ENCODE data around the gene C17orf75. TPM values are rescaled to one million over a fixed set of nuclear protein-coding genes. Genes with fewer than 3 reads are reported as not detected.

C17orf75 gene
- total RNA-seq, 1 experiment from 2014 or later, result 22.5 TPM

- H3K27me3 ChIP-seq (ENCODE audit: insufficient read depth, low read length), result no peaks in the 10 kb centered on the region
- no peak overlapping the region for H3K27ac ChIP-seq (ENCODE audit: low read depth, low read length)
- intact Hi-C loops (cut with micrococcal nuclease), result no loop called here
- RAD21 ChIA-PET (ENCODE audit: low non-redundant PET in 1 of 2, low total read pairs in 2 of 2, uncharacterized antibody in 2 of 2, unreplicated experiment in 2 of 2), result no interaction called here
- TF ChIP-seq EZH2 (IDR thresholded peaks at IDR 0.05) (no peak), POLR2AphosphoS5 (IDR thresholded peaks at IDR 0.05; ENCODE audit: low read depth, low read length) (no peak), TCF7L2 (IDR thresholded peaks at IDR 0.05; ENCODE audit: borderline replicate concordance, extremely low read depth, insufficient read depth, insufficient read length) (no peak), ZBTB33 (IDR thresholded peaks at IDR 0.05; ENCODE audit: extremely low read depth, insufficient replicate concordance, low read length) (no peak), SIN3A (IDR thresholded peaks at IDR 0.05; ENCODE audit: low read depth) (no peak), FOSL1 (IDR thresholded peaks at IDR 0.05; ENCODE audit: low read depth) (no peak), ZNF274 (IDR thresholded peaks at IDR 0.05; ENCODE audit: low read depth, low read length) (no peak), YY1 (IDR thresholded peaks at IDR 0.05; ENCODE audit: extremely low read depth, insufficient replicate concordance, low read depth, low read length) (no peak)
- TF ChIP-seq, protein P1, sequence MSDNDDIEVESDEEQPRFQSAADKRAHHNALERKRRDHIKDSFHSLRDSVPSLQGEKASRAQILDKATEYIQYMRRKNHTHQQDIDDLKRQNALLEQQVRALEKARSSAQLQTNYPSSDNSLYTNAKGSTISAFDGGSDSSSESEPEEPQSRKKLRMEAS (IDR thresholded peaks at IDR 0.05), result no peak
- DNase-seq (ENCODE audit: low read depth, low spot score) (no peak), ATAC-seq (peak; percentile 55)
- H3K4me2 ChIP-seq (ENCODE audit: low read length), result no peak overlapping the region
- no peaks in the 10 kb centered on the region for H3K4me1 ChIP-seq (ENCODE audit: control insufficient read depth in 1 of 2, insufficient read depth in 2 of 2, low read length in 2 of 2)
- no peaks in the 10 kb centered on the region for H3K79me2 ChIP-seq (ENCODE audit: insufficient read depth, low read length)
- H3K4me3 ChIP-seq (replicated peaks in 1 of 2; ENCODE audit: low read depth in 1 of 2, low read length in 2 of 2), result no peak overlapping the region
- CTCF ChIA-PET, result no interaction called here
- BruUV-seq (replicated peaks), result no TSS peak
- H2AFZ ChIP-seq (ENCODE audit: low read depth, low read length, poor library complexity, severe bottlenecking), result no peak overlapping the region
- no peaks in the 10 kb centered on the region for H3K36me3 ChIP-seq (ENCODE audit: control insufficient read depth in 1 of 2, insufficient read depth in 2 of 2, low read length in 2 of 2)
- H3K9me3 ChIP-seq (ENCODE audit: control insufficient read depth in 1 of 2, insufficient read depth in 1 of 2, low read depth in 1 of 2, low read length in 2 of 2), result no peaks in the 10 kb centered on the region
- H3K9me2 ChIP-seq (ENCODE audit: insufficient read depth), result no peaks in the 10 kb centered on the region
- H3K9ac ChIP-seq (ENCODE audit: low read length), result no peak overlapping the region
- POLR2A ChIA-PET, result no interaction called here
- H4K20me1 ChIP-seq (ENCODE audit: insufficient read depth), result no peaks in the 10 kb centered on the region
Measured at GRCh38 chr17:32298298-32298697, 43.7 kb downstream of the C17orf75 start.

All from HCT116 (cell line).